T-helper 1 cell treated with Interleukin-12 subunit alpha and Interleukin-12 subunit beta and Interleukin-4 antibody, amounts not matched to agents 30 μg/mL and 1 μg/mL, for 36 hours (primary cell): ENCODE data around the gene HSF2BP.
"Not testable (repeated sequence)": the region's sequence is repeated elsewhere in the genome, so short reads cannot be mapped to it uniquely, and the experiment has no call there.

Experiments used
- H3K27ac Mint-ChIP-seq: one replicate; pipeline ENCODE4 v1.8.0; 2021; ENCODE audit warnings: mild to moderate bottlenecking, mixed read lengths
- H3K27me3 Mint-ChIP-seq: one replicate; pipeline ENCODE4 v1.8.0; 2021; ENCODE audit warnings: low read depth, mixed read lengths
- H3K36me3 Mint-ChIP-seq: one replicate; pipeline ENCODE4 v1.8.0; 2021; ENCODE audit warnings: low read depth, mixed read lengths
- H3K4me1 Mint-ChIP-seq: one replicate; pipeline ENCODE4 v1.8.0; 2021; ENCODE audit warnings: low read depth, mixed read lengths
- H3K4me3 Mint-ChIP-seq: one replicate; pipeline ENCODE4 v1.8.0; 2021; ENCODE audit warnings: mild to moderate bottlenecking, moderate library complexity, mixed read lengths
- H3K9me3 Mint-ChIP-seq: one replicate; pipeline ENCODE4 v1.8.0; 2021; ENCODE audit warnings: mixed read lengths

HSF2BP gene

DNA sequence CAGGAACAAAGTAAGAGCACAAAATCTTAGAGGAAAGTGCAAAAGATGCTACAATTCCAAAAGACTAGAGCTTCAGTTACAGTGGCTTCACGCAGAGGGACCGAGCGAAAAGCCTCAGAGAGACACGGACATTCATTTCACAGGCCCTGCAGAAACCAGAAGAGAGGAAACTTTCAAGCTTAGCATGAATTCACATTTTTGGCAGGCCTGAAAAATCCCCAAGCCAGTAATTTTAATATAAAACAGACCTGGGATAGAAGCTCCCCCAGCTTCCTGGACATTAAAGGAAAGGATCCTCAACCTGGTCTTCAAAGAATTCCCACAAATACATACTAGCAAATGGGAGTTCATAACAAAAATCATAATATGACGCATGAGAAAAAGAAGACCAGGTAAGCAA, 66.2 kb downstream of the HSF2BP start:
- no peaks in the 10 kb centered on the region for H3K9me3 Mint-ChIP-seq
- H3K36me3 Mint-ChIP-seq: no peaks in the 10 kb centered on the region
- H3K27ac Mint-ChIP-seq: no peak overlapping the region
- H3K27me3 Mint-ChIP-seq: peaks cover 41% of the 10 kb centered on the region
- H3K4me3 Mint-ChIP-seq: no peak overlapping the region
- H3K4me1 Mint-ChIP-seq: no peaks in the 10 kb centered on the region

DNA sequence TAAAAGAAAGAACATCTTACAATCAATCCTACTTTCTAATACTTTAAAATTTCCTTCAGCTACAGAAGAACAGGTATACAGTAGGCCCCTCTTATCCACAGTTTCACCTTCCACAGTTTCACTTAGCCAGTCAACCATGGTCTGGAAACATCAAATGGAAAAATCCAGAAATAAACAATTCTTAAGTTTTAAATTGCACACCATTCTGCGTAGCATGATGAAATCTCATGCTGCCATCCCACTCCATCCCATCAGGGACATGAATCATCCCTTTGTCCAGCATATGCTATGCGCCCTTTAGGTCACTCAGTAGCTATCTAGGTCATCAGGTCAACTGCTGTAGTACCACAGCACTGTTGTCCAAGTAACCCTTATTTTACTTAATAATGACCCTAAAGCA, 67.7 kb downstream of the HSF2BP start:
- Mint-ChIP-seq H3K4me3 (no peak overlapping the region), H3K27me3 (peaks cover 37% of the 10 kb centered on the region), H3K36me3 (no peaks in the 10 kb centered on the region), H3K4me1 (no peaks in the 10 kb centered on the region), H3K27ac (no peak overlapping the region), H3K9me3 (no peaks in the 10 kb centered on the region)

DNA sequence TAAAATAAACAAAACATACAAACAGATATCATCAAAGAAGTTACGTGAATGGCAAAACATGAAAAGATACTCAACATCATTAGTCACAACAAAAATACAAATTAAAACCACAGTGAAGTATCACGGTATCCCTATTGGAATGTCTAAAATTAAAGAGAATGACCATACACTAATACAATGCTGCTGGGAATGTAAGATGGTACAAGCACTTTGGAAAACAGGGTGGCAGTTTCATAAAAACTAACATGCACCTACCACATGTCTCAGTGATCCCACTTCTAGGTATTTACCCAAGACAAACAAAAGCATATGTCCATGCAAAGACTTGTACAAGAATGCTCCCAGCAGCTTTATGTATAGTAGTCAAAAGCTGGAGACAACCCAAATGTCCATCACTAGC, 69.1 kb downstream of the HSF2BP start:
- Mint-ChIP-seq H3K4me3 (no peak overlapping the region), H3K27ac (no peak overlapping the region), H3K36me3 (no peaks in the 10 kb centered on the region), H3K27me3 (peaks cover 41% of the 10 kb centered on the region), H3K4me1 (peaks cover 3% of the 10 kb centered on the region), H3K9me3 (no peaks in the 10 kb centered on the region)

DNA sequence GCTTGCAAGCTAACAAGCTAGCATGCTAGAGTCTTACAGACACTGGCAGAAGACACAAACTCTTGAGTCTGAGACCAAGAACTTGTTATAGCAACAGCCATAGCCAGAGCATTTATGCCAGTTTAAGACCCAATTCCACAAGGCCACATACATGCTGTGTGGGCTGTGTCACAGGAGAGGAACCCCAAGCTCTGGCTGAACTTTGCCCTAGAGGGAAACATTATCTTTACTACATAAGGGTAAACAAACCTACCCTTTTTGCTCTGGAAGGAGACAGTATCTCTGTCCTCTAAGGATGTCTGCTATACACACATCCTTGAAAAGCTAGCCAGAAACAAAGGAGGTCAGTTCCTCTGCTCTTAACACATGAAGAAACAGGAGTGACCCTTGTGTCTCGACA, 70.3 kb downstream of the HSF2BP start:
- H3K27me3 Mint-ChIP-seq: peaks cover 31% of the 10 kb centered on the region
- H3K27ac Mint-ChIP-seq: no peak overlapping the region
- peaks cover 3% of the 10 kb centered on the region for H3K4me1 Mint-ChIP-seq
- H3K4me3 Mint-ChIP-seq: no peak overlapping the region
- no peaks in the 10 kb centered on the region for H3K9me3 Mint-ChIP-seq
- H3K36me3 Mint-ChIP-seq: no peaks in the 10 kb centered on the region

DNA sequence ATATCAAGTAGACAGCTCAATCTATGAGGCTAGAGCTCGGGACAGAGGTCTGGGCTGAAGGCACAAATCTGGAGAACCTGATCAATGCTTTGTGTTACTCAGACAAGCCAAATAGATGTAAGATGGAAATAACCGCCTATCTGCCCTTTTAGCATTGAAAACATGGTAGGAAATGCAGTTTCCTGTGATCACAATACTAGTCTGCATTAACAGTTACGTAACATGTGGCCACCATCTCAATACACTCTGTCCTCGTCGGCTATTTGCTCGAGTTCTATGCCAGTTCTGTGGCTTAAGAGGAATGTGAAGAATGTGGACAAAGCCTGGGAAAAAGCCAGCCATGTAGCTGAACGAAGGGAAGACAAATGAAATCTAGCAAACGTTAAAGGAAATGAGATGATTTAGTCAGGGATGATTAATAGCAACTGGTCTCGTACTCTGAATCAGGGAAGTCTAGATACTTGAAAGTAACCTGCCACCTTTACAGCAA, 73.3 kb downstream of the HSF2BP start:
- Mint-ChIP-seq H3K36me3 (no peaks in the 10 kb centered on the region), H3K9me3 (no peaks in the 10 kb centered on the region), H3K27ac (no peak overlapping the region), H3K4me1 (peaks cover 3% of the 10 kb centered on the region), H3K4me3 (no peak overlapping the region), H3K27me3 (peaks cover 11% of the 10 kb centered on the region)

DNA sequence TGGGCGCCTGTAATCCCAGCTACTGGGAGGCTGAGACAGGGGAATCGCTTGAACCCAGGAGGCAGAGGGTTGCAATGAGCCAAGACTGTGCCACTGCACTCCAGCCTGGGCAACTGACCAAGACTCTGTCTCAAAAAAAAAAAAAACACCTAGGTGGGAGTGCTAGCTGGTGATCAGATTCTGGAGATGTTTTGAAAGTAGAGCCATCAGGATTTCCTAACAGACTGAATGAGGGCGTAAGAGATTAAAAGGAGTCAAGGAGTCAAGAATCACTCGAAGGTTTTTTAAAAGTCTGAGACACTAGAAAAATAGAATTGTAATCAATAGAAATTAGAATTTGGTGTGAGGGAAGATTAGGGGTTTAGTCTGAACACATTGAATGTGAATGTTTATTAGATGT, 73.8 kb downstream of the HSF2BP start:
- Mint-ChIP-seq H3K27me3 (peaks cover 11% of the 10 kb centered on the region), H3K4me3 (no peak overlapping the region), H3K4me1 (peaks cover 3% of the 10 kb centered on the region), H3K36me3 (no peaks in the 10 kb centered on the region), H3K9me3 (no peaks in the 10 kb centered on the region), H3K27ac (no peak overlapping the region)

DNA sequence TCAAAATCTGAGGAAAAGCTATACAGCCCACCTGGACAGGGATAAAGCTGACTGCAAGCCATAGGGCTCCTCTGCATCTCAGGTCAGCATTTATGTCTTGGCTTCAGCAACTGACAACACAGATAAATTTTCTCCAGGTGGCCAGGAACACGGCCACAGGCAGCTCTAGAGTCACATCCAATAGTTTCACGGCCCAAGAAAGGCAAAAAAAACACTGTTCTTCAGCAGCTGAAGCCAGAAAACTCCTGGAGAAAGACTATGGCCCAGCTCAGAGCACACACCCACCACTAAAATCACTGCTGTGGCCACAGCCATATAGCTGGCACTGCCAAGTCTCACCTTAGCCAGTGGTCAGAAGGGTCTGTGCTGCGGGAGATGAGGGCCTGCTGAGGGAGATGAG, 77.8 kb downstream of the HSF2BP start:
- Mint-ChIP-seq H3K9me3 (no peaks in the 10 kb centered on the region), H3K36me3 (no peaks in the 10 kb centered on the region), H3K27ac (no peak overlapping the region), H3K4me1 (peaks cover 3% of the 10 kb centered on the region), H3K27me3 (peaks cover 22% of the 10 kb centered on the region), H3K4me3 (no peak overlapping the region)

DNA sequence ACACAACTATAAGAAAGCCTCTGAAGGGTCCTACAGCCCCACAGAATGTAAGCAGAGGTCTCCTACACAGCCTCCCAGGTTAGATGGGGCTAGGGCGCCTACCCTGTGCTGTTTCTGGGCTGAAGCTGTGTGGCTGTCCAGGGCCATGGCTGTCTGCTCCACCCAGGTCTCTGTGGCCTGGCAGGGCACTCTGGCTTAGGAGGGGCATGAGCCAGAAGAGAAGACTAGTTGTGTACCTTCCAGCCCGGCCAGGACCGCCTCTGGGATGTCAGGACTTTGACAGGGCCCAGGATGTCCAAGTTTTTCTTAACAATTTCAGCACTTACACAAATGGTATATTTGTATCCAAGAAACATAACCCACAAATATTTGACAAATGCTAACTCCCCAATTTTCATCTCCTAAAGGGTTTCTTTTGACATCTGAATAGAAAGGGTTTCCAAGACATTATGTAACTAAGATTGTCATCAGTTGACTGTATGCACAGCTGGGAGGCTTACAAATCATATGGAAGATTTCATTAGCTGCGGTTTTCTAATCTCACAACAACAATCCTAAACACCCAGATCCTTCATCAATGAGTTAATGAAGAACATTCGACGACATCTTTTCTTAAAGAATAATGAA, 80.5 kb downstream of the HSF2BP start:
- Mint-ChIP-seq H3K27me3 (peaks cover 32% of the 10 kb centered on the region), H3K36me3 (no peaks in the 10 kb centered on the region), H3K4me1 (no peaks in the 10 kb centered on the region), H3K9me3 (no peaks in the 10 kb centered on the region), H3K4me3 (no peak overlapping the region), H3K27ac (no peak overlapping the region)

DNA sequence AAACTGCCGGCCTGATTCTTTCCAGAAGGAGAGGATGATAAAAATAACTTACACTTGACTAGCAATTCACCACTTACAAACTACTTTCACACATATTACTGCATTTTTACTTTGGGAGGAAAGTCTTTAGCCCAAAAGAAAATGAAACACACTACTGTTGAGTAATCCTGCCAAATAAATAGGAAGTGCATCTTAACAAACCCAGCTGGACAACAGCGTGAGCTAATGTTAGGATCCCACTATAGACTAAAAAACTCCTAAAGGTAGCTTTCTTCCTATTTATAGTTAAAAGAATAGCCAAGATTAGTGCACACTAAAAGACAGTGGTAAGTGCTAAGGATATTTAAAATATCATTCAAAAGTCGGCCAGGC, 83.8 kb downstream of the HSF2BP start:
- H3K4me1 Mint-ChIP-seq: no peaks in the 10 kb centered on the region
- peaks cover 32% of the 10 kb centered on the region for H3K27me3 Mint-ChIP-seq
- no peaks in the 10 kb centered on the region for H3K9me3 Mint-ChIP-seq
- H3K4me3 Mint-ChIP-seq: no peak overlapping the region
- H3K36me3 Mint-ChIP-seq: no peaks in the 10 kb centered on the region
- H3K27ac Mint-ChIP-seq: no peak overlapping the region

DNA sequence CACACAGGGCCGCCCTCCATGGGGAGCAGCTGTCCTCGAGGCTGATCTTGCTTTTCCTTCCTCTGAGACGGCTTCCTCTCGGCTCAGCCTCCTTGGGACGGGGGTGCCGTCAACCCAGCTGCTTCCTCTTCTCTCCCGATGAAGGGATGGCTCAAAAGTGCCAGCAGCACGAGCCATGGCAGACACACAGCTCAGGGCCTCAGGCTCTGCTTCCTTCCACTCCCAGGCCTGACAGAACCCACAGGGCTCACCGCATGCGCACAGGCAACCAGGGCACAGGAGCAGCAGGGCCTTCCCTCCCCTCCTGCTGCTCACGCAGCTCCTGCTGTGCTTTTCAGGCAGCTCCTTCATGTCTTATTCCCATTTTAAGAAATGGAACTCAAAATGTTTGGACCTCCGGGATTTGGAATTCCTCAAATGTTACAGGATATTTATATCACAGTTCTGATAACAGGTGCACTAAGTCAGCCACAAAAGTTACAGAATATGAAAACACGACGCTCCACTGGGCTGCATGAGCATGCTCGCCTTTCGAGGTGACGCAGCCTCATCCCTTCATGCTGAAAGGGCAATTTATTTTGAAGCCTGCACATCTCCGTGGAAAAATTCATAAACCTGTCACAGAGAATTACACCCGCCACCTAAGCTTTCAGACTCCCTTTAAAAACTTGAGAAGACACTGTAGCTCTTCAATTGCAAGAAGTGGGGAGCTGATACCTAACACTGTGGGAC, 84.4 kb downstream of the HSF2BP start:
- Mint-ChIP-seq H3K27ac (no peak overlapping the region), H3K4me1 (no peaks in the 10 kb centered on the region), H3K27me3 (peaks cover 27% of the 10 kb centered on the region), H3K36me3 (no peaks in the 10 kb centered on the region), H3K9me3 (no peaks in the 10 kb centered on the region), H3K4me3 (no peak overlapping the region)

DNA sequence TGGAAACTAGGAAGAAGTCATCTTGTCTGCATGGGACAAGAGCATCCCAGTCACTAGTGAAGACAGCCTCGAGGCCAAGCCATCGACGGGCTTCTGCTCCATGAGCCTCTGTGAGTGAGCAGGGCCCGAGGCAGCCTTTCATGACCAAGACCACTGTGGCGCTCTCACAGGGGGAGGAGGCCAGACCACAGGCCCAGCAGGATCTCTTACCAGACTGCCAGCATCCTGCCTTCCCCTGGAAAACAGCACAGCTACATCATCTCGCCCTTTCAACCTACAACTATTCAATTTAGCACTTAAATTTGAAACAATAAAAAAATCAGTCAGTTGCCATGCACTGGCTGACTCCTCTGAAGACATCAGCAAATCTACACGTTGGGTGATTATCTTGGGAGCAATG, 85.4 kb downstream of the HSF2BP start:
- no peak overlapping the region for H3K27ac Mint-ChIP-seq
- H3K4me1 Mint-ChIP-seq: no peaks in the 10 kb centered on the region
- H3K27me3 Mint-ChIP-seq: peaks cover 23% of the 10 kb centered on the region
- H3K9me3 Mint-ChIP-seq: no peaks in the 10 kb centered on the region
- H3K36me3 Mint-ChIP-seq: no peaks in the 10 kb centered on the region
- H3K4me3 Mint-ChIP-seq: no peak overlapping the region

DNA sequence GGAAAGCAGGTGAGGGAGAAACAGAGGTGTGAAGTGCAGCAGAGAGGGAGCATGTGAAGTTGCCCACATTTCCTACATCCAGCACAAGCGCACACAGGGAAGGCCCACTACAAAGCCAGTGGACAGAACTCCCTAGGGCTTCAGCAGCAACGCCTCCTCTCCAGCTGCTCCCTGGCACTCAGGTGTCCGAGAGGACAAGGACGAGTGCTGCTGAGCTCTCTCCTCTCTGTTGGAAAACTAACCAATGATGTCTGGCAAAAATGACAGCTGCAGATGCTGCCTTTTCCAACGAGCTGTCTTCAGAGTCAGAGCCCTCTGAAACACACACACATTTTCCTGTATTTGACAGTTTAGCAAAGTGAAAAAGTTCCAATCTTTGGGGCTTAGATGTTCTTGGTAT, 86.8 kb downstream of the HSF2BP start:
- Mint-ChIP-seq H3K27ac (no peak overlapping the region), H3K36me3 (no peaks in the 10 kb centered on the region), H3K4me1 (no peaks in the 10 kb centered on the region), H3K9me3 (no peaks in the 10 kb centered on the region), H3K27me3 (peaks cover 15% of the 10 kb centered on the region), H3K4me3 (no peak overlapping the region)

DNA sequence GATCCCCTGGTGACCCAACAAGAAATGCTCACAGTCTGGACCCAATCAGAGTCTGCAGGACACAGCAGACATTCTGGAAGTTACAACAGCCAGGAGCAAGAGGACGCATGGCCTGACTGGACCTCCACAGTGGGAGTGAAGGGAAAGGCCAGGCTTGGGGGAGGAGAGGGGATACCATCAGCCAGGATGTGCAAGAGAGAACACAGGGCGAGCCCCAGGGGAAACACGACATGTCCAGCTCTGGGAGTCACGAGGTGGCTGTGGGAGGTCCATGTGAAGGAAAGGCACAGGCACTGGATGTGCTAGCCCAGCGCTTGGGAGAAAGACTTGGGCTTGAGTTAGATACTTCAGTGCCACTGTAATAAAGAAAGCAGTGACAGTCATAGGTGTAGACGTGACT, 87.3 kb downstream of the HSF2BP start:
- Mint-ChIP-seq H3K9me3 (no peaks in the 10 kb centered on the region), H3K27me3 (peaks cover 15% of the 10 kb centered on the region), H3K4me3 (no peak overlapping the region), H3K4me1 (no peaks in the 10 kb centered on the region), H3K27ac (no peak overlapping the region), H3K36me3 (no peaks in the 10 kb centered on the region)

DNA sequence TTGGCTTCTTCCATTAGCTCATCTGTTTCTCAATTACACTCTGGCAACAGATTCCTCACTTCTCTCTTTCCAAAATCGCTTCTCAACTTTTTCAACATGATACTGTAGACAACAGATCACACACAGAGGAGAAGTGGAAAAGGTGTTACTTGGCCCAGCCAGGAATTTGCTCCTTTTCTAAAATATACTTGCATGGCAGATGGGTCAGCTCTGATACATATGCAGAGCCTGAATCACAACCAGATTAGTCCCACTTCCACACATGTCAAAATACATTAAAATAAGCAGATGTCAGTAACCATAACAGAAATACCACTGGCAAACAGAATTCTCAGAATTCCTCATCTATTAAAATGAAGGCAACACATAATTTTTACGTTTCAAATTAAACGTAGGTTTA, 89.1 kb downstream of the HSF2BP start:
- H3K9me3 Mint-ChIP-seq, H3K4me3 Mint-ChIP-seq, H3K27ac Mint-ChIP-seq, H3K4me1 Mint-ChIP-seq, H3K36me3 Mint-ChIP-seq: not testable (repeated sequence)
- peaks cover 11% of the 10 kb centered on the region for H3K27me3 Mint-ChIP-seq

DNA sequence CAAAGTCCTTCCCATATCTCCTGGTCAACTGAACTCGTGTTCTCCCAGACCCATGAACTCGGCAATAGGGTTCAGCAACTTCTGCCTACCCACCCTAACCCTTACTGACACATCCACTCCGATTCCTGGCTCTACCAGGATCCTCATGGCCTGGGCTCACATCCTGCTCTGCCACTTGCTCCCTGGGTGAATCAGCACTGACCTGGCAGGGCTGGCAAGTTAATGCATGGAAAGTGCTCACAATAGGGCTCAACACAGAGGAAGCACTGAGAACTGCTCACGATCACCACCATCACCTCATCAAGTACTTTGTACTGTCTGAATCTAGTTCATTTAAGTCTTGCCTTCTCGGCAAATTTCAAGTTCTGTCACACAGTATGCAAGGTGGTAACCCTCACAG, 96.8 kb downstream of the HSF2BP start:
- H3K27me3 Mint-ChIP-seq, H3K36me3 Mint-ChIP-seq, H3K27ac Mint-ChIP-seq, H3K4me1 Mint-ChIP-seq, H3K9me3 Mint-ChIP-seq, H3K4me3 Mint-ChIP-seq: not testable (repeated sequence)
